ENCODE results near the gene MALAT1.

The MALAT1 gene

DNA sequence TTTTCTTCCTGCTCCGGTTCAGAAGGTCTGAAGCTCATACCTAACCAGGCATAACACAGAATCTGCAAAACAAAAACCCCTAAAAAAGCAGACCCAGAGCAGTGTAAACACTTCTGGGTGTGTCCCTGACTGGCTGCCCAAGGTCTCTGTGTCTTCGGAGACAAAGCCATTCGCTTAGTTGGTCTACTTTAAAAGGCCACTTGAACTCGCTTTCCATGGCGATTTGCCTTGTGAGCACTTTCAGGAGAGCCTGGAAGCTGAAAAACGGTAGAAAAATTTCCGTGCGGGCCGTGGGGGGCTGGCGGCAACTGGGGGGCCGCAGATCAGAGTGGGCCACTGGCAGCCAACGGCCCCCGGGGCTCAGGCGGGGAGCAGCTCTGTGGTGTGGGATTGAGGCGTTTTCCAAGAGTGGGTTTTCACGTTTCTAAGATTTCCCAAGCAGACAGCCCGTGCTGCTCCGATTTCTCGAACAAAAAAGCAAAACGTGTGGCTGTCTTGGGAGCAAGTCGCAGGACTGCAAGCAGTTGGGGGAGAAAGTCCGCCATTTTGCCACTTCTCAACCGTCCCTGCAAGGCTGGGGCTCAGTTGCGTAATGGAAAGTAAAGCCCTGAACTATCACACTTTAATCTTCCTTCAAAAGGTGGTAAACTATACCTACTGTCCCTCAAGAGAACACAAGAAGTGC, 661 bp upstream of the MALAT1 start:
- DNase-seq = peak; percentile 26
- TF ChIP-seq, protein P1, sequence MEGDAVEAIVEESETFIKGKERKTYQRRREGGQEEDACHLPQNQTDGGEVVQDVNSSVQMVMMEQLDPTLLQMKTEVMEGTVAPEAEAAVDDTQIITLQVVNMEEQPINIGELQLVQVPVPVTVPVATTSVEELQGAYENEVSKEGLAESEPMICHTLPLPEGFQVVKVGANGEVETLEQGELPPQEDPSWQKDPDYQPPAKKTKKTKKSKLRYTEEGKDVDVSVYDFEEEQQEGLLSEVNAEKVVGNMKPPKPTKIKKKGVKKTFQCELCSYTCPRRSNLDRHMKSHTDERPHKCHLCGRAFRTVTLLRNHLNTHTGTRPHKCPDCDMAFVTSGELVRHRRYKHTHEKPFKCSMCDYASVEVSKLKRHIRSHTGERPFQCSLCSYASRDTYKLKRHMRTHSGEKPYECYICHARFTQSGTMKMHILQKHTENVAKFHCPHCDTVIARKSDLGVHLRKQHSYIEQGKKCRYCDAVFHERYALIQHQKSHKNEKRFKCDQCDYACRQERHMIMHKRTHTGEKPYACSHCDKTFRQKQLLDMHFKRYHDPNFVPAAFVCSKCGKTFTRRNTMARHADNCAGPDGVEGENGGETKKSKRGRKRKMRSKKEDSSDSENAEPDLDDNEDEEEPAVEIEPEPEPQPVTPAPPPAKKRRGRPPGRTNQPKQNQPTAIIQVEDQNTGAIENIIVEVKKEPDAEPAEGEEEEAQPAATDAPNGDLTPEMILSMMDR (IDR thresholded peaks at IDR 0.05) = no peak
- Mint-ChIP-seq H3K27me3 (ENCODE audit: low read depth, poor library complexity) (peaks cover 11% of the 10 kb centered on the region), H3K27ac (no peak overlapping the region), H3K4me3 (no peak overlapping the region), H3K36me3 (ENCODE audit: low read depth) (no peaks in the 10 kb centered on the region), H3K9me3 (no peaks in the 10 kb centered on the region), H3K4me1 (peaks cover 35% of the 10 kb centered on the region)

DNA sequence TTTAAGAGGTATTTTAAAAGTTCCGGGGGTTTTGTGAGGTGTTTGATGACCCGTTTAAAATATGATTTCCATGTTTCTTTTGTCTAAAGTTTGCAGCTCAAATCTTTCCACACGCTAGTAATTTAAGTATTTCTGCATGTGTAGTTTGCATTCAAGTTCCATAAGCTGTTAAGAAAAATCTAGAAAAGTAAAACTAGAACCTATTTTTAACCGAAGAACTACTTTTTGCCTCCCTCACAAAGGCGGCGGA, 193 bp upstream of the MALAT1 start:
- Mint-ChIP-seq H3K4me1 (peaks cover 34% of the 10 kb centered on the region), H3K9me3 (no peaks in the 10 kb centered on the region), H3K27me3 (ENCODE audit: low read depth, poor library complexity) (peaks cover 11% of the 10 kb centered on the region), H3K4me3 (no peak overlapping the region), H3K27ac (no peak overlapping the region), H3K36me3 (ENCODE audit: low read depth) (no peaks in the 10 kb centered on the region)
- TF ChIP-seq, protein P1 (IDR thresholded peaks at IDR 0.05) = no peak
- DNase-seq = no peak

DNA sequence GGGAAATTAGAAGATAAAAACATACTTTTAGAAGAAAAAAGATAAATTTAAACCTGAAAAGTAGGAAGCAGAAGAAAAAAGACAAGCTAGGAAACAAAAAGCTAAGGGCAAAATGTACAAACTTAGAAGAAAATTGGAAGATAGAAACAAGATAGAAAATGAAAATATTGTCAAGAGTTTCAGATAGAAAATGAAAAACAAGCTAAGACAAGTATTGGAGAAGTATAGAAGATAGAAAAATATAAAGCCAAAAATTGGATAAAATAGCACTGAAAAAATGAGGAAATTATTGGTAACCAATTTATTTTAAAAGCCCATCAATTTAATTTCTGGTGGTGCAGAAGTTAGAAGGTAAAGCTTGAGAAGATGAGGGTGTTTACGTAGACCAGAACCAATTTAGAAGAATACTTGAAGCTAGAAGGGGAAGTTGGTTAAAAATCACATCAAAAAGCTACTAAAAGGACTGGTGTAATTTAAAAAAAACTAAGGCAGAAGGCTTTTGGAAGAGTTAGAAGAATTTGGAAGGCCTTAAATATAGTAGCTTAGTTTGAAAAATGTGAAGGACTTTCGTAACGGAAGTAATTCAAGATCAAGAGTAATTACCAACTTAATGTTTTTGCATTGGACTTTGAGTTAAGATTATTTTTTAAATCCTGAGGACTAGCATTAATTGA, 1.0 kb downstream of the MALAT1 start:
- DNase-seq = no peak
- H3K9me3 Mint-ChIP-seq = no peaks in the 10 kb centered on the region
- H3K4me3 Mint-ChIP-seq = no peak overlapping the region
- H3K27ac Mint-ChIP-seq = no peak overlapping the region
- H3K4me1 Mint-ChIP-seq = peaks cover 34% of the 10 kb centered on the region
- no peaks in the 10 kb centered on the region for H3K36me3 Mint-ChIP-seq (ENCODE audit: low read depth)
- TF ChIP-seq, protein P1 (IDR thresholded peaks at IDR 0.05) = no peak
- peaks cover 11% of the 10 kb centered on the region for H3K27me3 Mint-ChIP-seq (ENCODE audit: low read depth, poor library complexity)

DNA sequence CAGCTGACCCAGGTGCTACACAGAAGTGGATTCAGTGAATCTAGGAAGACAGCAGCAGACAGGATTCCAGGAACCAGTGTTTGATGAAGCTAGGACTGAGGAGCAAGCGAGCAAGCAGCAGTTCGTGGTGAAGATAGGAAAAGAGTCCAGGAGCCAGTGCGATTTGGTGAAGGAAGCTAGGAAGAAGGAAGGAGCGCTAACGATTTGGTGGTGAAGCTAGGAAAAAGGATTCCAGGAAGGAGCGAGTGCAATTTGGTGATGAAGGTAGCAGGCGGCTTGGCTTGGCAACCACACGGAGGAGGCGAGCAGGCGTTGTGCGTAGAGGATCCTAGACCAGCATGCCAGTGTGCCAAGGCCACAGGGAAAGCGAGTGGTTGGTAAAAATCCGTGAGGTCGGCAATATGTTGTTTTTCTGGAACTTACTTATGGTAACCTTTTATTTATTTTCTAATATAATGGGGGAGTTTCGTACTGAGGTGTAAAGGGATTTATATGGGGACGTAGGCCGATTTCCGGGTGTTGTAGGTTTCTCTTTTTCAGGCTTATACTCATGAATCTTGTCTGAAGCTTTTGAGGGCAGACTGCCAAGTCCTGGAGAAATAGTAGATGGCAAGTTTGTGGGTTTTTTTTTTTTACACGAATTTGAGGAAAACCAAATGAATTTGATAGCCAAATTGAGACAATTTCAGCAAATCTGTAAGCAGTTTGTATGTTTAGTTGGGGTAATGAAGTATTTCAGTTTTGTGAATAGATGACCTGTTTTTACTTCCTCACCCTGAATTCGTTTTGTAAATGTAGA, 1.7 kb downstream of the MALAT1 start:
- Mint-ChIP-seq H3K9me3 (no peaks in the 10 kb centered on the region), H3K4me3 (no peak overlapping the region), H3K36me3 (ENCODE audit: low read depth) (peaks cover 2% of the 10 kb centered on the region), H3K27ac (no peak overlapping the region), H3K27me3 (ENCODE audit: low read depth, poor library complexity) (peaks cover 11% of the 10 kb centered on the region), H3K4me1 (peaks cover 39% of the 10 kb centered on the region)
- TF ChIP-seq, protein P1 (IDR thresholded peaks at IDR 0.05) = no peak
- no peak for DNase-seq

DNA sequence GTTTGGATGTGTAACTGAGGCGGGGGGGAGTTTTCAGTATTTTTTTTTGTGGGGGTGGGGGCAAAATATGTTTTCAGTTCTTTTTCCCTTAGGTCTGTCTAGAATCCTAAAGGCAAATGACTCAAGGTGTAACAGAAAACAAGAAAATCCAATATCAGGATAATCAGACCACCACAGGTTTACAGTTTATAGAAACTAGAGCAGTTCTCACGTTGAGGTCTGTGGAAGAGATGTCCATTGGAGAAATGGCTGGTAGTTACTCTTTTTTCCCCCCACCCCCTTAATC, 2.3 kb downstream of the MALAT1 start:
- no peak for DNase-seq
- Mint-ChIP-seq H3K4me1 (peaks cover 39% of the 10 kb centered on the region), H3K27me3 (ENCODE audit: low read depth, poor library complexity) (peaks cover 11% of the 10 kb centered on the region), H3K27ac (no peak overlapping the region), H3K4me3 (no peak overlapping the region), H3K36me3 (ENCODE audit: low read depth) (peaks cover 8% of the 10 kb centered on the region), H3K9me3 (no peaks in the 10 kb centered on the region)
- TF ChIP-seq, protein P1 (IDR thresholded peaks at IDR 0.05) = no peak

Measured in nephron progenitor cell (in vitro differentiated cells).